ENCODE data around the gene SMAD9. TPM values are rescaled to one million over a fixed set of nuclear protein-coding genes. Genes with fewer than 3 reads are reported as not detected.

The SMAD9 gene
- total RNA-seq, 2 experiments from 2014 or later = 0.10 to 0.54 TPM

DNA sequence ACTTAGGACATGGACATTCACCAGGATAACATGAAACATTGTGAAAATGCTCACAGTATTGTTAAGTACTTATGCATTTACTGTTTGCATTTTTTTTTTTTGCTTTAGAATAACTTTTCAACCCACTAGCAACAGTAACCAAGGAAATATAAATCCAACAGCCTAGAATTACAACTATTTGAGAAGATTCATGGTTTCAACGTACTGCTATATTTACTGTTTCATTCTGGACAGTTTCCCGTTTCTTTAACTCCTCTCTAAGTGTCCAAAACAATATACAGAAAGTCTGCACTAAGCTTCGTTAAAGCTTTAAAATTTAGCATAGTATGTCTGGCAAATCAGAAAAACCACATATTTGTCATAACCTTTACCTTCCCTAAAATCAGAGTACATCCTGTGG is 2.7 kb downstream of the SMAD9 start:
- Mint-ChIP-seq H3K4me3 (no peak overlapping the region), H3K27ac (no peak overlapping the region), H3K36me3 (no peaks in the 10 kb centered on the region), H3K4me1 (peaks cover 5% of the 10 kb centered on the region), H3K27me3 (peaks cover 72% of the 10 kb centered on the region), H3K9me3 (no peaks in the 10 kb centered on the region)
- no peak for DNase-seq

DNA sequence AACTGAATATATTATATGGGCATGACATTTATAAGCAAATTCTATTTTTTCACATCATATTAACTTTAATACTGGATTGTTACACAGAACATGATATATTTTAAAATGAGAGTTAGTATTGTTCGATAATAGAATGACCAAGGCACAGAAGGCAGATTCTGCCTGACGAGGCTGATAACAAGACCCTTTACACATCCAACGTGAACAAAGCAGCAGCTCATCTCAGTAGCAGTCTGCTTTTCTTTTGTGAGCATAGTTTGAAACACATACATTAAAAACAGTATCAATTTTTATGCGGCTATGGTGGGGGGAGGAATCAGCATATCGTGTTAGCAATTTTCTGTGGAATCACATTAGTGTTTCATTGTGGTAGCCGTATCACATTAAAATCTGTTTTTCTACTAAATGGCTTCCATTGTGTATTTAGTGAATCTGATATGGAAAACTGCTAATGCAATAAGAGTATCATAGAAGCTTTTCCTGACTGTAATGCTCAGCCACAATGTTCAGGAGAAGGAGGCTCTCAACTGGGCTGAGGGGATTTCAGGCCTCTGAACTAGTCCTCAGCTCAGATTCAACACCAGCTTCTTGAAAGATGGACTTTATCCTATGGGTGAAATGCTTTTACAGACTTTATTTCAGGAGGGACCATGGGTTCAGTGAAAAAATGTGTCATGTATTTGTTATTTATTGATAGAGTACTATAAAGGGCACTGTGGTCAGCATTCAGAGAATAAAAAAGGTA is 4.0 kb downstream of the SMAD9 start:
- Mint-ChIP-seq H3K4me1 (peaks cover 5% of the 10 kb centered on the region), H3K27ac (no peak overlapping the region), H3K36me3 (no peaks in the 10 kb centered on the region), H3K4me3 (no peak overlapping the region), H3K9me3 (no peaks in the 10 kb centered on the region), H3K27me3 (peaks cover 60% of the 10 kb centered on the region)
- no peak for DNase-seq

DNA sequence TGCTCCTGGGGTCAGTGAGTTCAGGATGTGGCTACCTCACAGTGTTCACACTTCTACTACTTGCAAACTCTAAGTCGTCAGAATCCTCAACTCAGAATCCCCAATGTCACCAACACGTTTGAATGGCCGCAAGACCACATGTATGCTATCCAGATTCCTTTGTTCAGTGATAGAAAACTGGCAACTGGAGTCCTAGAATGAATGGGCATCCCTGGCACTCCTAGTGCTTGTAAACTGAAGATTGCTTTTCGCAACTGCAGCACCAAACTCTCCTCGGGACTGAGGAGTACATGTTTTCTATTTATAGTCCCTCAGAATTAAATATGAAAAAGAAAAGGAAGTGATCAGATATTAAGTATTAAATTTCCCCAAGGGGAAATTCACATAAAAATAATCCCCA is 4.9 kb downstream of the SMAD9 start:
- Mint-ChIP-seq H3K4me1 (peaks cover 5% of the 10 kb centered on the region), H3K27ac (no peak overlapping the region), H3K4me3 (no peak overlapping the region), H3K27me3 (peaks cover 57% of the 10 kb centered on the region), H3K9me3 (no peaks in the 10 kb centered on the region), H3K36me3 (no peaks in the 10 kb centered on the region)
- DNase-seq = no peak

GRCh38 chr13:36914648-36915047 is 5.4 kb downstream of the SMAD9 start:
- H3K9me3 Mint-ChIP-seq = no peaks in the 10 kb centered on the region
- peaks cover 55% of the 10 kb centered on the region for H3K27me3 Mint-ChIP-seq
- no peak overlapping the region for H3K27ac Mint-ChIP-seq
- no peaks in the 10 kb centered on the region for H3K36me3 Mint-ChIP-seq
- peaks cover 5% of the 10 kb centered on the region for H3K4me1 Mint-ChIP-seq
- no peak for DNase-seq
- H3K4me3 Mint-ChIP-seq = no peak overlapping the region

- Mint-ChIP-seq H3K9me3 (no peaks in the 10 kb centered on the region), H3K4me1 (no peaks in the 10 kb centered on the region), H3K4me3 (no peak overlapping the region), H3K36me3 (no peaks in the 10 kb centered on the region), H3K27me3 (peaks cover 43% of the 10 kb centered on the region), H3K27ac (no peak overlapping the region)
- DNase-seq = no peak
Measured at GRCh38 chr13:36913463-36913862, 6.6 kb downstream of the SMAD9 start.

DNA sequence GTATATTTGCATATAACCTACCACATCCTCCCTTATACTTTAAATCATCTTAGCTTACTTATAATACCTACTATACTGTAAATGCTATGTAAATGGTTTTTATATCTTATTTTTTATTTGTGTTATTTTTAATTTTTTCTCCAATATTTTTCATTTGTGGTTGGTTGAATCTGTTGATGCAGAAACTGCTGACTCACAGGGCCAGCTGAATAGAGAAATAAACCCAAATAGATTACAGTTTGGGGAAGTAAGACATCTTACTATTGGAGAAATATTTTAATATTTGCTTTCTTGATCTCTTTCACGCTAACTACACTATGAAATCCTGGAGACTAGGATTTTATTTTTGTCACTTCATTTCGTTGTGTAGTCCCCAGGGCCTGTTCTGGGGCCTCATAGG is 7.1 kb downstream of the SMAD9 start:
- peaks cover 38% of the 10 kb centered on the region for H3K27me3 Mint-ChIP-seq
- no peaks in the 10 kb centered on the region for H3K36me3 Mint-ChIP-seq
- DNase-seq = no peak
- H3K4me1 Mint-ChIP-seq = no peaks in the 10 kb centered on the region
- no peaks in the 10 kb centered on the region for H3K9me3 Mint-ChIP-seq
- H3K27ac Mint-ChIP-seq = no peak overlapping the region
- H3K4me3 Mint-ChIP-seq = no peak overlapping the region

DNA sequence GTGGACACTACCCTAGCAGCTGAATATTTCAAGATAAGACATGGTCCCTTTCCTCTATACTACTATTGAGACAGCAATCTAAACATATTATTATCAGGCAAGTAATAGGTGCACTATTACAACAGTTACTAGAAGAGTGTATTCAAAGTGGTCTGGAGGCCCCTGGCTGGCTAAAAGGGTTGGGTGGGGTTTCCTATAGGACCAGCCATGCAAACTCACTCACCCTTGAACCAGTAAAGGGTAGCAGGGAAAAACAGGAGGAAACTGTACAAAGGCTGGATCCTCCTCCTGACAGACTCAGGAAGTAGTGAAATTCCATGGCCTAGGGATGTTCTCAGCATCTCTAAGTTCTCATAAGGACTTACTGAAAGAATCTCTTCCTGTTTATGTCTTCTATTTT is 7.7 kb downstream of the SMAD9 start:
- Mint-ChIP-seq H3K4me1 (no peaks in the 10 kb centered on the region), H3K4me3 (no peak overlapping the region), H3K27ac (no peak overlapping the region), H3K36me3 (no peaks in the 10 kb centered on the region), H3K9me3 (no peaks in the 10 kb centered on the region), H3K27me3 (peaks cover 32% of the 10 kb centered on the region)
- DNase-seq = no peak

DNA sequence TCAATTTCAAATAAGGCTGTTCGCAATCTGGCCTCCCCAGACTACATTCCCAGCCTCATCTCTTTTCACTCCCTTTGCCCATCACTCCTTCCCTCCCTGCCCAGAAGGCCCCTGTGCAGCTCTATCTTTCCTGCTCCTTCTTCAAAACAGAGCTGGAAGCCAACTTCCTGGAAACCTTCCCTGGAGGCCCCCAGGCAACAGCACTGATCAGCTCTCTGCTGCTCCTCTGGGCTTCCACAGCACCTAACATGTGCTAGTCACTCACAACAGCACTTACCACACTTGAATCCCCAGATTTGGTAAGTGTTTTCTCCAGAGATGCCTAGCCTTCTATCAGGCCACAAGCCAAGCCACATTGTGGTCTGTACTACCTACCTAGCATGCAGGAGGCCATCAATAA is 9.5 kb downstream of the SMAD9 start:
- no peak overlapping the region for H3K27ac Mint-ChIP-seq
- no peak for DNase-seq
- no peaks in the 10 kb centered on the region for H3K9me3 Mint-ChIP-seq
- no peak overlapping the region for H3K4me3 Mint-ChIP-seq
- H3K4me1 Mint-ChIP-seq = no peaks in the 10 kb centered on the region
- no peaks in the 10 kb centered on the region for H3K36me3 Mint-ChIP-seq
- peaks cover 22% of the 10 kb centered on the region for H3K27me3 Mint-ChIP-seq

GRCh38 chr13:36907821-36908220 is 12.2 kb downstream of the SMAD9 start:
- peaks cover 19% of the 10 kb centered on the region for H3K27me3 Mint-ChIP-seq
- no peak overlapping the region for H3K27ac Mint-ChIP-seq
- H3K36me3 Mint-ChIP-seq = no peaks in the 10 kb centered on the region
- no peak for DNase-seq
- no peak overlapping the region for H3K4me3 Mint-ChIP-seq
- H3K9me3 Mint-ChIP-seq = no peaks in the 10 kb centered on the region
- H3K4me1 Mint-ChIP-seq = no peaks in the 10 kb centered on the region

DNA sequence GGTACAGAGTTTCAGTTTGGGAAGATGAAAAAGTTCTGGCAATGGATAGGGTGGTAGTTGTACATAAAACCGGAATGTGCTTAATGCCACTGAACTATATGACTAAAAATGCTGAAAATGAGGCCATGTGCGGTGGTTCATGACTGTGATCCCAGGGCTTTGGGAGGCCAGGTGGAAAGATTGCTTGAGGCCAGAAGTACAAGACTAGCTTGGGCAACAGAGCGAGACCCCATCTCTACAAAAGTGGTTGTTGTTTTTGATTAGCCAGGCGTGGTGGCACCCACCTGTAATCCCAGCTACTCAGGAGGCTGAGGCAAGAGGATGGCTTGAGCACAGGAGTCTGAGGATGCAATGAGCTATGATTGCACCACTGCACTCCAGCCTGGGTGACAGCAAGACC is 12.8 kb downstream of the SMAD9 start:
- no peak overlapping the region for H3K27ac Mint-ChIP-seq
- no peaks in the 10 kb centered on the region for H3K4me1 Mint-ChIP-seq
- peaks cover 16% of the 10 kb centered on the region for H3K27me3 Mint-ChIP-seq
- H3K36me3 Mint-ChIP-seq = no peaks in the 10 kb centered on the region
- DNase-seq = no peak
- H3K4me3 Mint-ChIP-seq = no peak overlapping the region
- no peaks in the 10 kb centered on the region for H3K9me3 Mint-ChIP-seq

DNA sequence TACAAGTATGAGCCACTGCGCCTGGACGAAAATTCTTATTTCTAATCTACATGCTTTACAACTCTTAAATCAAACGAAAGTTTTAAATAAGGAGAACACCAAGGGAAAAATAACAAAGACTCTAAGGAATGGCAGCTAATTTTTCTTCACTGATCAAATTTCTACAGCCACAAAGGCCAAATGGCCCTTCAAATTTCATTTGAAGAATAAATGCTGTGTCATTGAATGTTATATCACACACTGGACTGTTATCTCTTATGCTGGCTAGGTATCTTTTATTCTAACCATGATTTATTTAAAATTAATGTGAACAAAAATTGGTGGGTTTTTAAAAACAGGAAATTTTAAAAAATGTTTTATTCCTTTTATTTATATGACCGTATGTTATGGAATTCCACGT is 14.1 kb downstream of the SMAD9 start:
- no peak overlapping the region for H3K4me3 Mint-ChIP-seq
- H3K4me1 Mint-ChIP-seq = no peaks in the 10 kb centered on the region
- DNase-seq = no peak
- no peaks in the 10 kb centered on the region for H3K36me3 Mint-ChIP-seq
- no peaks in the 10 kb centered on the region for H3K9me3 Mint-ChIP-seq
- no peak overlapping the region for H3K27ac Mint-ChIP-seq
- peaks cover 22% of the 10 kb centered on the region for H3K27me3 Mint-ChIP-seq

- Mint-ChIP-seq H3K27ac (no peak overlapping the region), H3K4me1 (no peaks in the 10 kb centered on the region), H3K9me3 (no peaks in the 10 kb centered on the region), H3K4me3 (no peak overlapping the region), H3K27me3 (peaks cover 17% of the 10 kb centered on the region), H3K36me3 (no peaks in the 10 kb centered on the region)
- no peak for DNase-seq
Measured at GRCh38 chr13:36903925-36904595, 16.0 kb downstream of the SMAD9 start.

DNA sequence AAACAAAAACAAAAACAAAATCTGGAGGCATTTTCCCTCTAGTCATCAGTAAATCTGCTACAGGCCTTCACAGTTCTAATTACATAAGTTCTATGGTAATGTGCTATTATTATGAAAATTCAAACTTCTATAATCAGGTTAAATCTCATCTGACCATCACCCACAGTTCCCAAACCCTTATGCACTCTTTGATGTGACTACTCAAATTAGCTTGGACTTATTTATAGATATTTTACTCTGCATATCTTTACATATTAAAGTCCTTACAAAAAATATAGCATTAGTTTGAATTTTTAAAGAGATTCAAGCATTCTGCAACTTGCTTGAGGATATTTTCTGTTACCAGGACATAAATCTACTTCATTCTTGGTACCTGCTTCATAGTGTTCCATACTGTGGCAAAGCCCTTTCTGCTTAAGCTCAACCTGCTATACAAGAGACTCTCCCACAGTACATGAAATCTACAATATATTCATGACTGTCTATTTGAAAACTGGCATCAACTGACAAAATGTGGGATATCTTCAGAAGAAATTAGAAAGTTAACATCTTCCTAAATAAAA is 22.9 kb downstream of the SMAD9 start:
- Mint-ChIP-seq H3K27me3 (peaks cover 9% of the 10 kb centered on the region), H3K36me3 (no peaks in the 10 kb centered on the region), H3K27ac (no peak overlapping the region), H3K4me3 (no peak overlapping the region), H3K4me1 (no peaks in the 10 kb centered on the region), H3K9me3 (no peaks in the 10 kb centered on the region)
- DNase-seq = no peak

GRCh38 chr13:36891752-36892151 is 28.3 kb downstream of the SMAD9 start:
- no peak overlapping the region for H3K4me3 Mint-ChIP-seq
- no peaks in the 10 kb centered on the region for H3K9me3 Mint-ChIP-seq
- H3K4me1 Mint-ChIP-seq = no peaks in the 10 kb centered on the region
- H3K27ac Mint-ChIP-seq = no peak overlapping the region
- H3K36me3 Mint-ChIP-seq = no peaks in the 10 kb centered on the region
- DNase-seq = no peak
- H3K27me3 Mint-ChIP-seq = peaks cover 14% of the 10 kb centered on the region

DNA sequence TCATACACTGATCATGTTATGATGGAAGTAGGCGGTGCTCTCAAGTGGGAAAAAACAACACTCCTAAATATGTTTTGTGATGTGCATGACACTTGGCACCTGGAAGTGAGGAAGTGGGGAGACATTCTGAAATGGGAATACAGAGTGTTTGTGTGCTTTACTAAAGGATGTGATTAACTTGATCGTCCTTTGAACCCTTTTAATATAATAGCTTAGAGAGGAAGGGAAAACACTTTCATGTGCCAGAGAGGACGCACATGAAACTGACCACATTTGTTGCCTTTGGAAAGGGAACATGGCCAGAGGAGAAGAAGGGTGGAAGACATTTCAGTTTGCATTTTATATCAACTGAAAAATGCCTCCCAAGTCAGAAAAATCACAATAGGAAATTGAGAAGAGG is 31.4 kb downstream of the SMAD9 start:
- Mint-ChIP-seq H3K9me3 (no peaks in the 10 kb centered on the region), H3K27me3 (peaks cover 15% of the 10 kb centered on the region), H3K4me1 (no peaks in the 10 kb centered on the region), H3K4me3 (no peak overlapping the region), H3K27ac (no peak overlapping the region), H3K36me3 (no peaks in the 10 kb centered on the region)
- no peak for DNase-seq

Data from activated naive CD8-positive, alpha-beta T cell treated with anti-CD3 and anti-CD28 coated beads for 36 hours (primary cell).